IMR-90 (cell line): ENCODE data around the gene MBTPS2.

Experiments used
- BHLHE40 ChIP-seq: fragments of 150-350 bp; IDR thresholded peaks from 2 replicates; pipeline ENCODE4 v1.6.1; 2016; ENCODE audit warnings: mild to moderate bottlenecking, low read depth, low read length
- CTCF ChIP-seq: conservative IDR thresholded peaks from 2 replicates; pipeline ENCODE4 v1.5.1; 2012; ENCODE audit warnings: mild to moderate bottlenecking, low read depth, low read length, improper control_type of control experiment
- ELK1 ChIP-seq: fragments of 150-350 bp; IDR thresholded peaks from 2 replicates; pipeline ENCODE4 v1.6.1; 2016; ENCODE audit warnings: low read depth, mild to moderate bottlenecking, low read length, moderate library complexity, borderline replicate concordance
- MAFK ChIP-seq: IDR thresholded peaks from 2 replicates; pipeline ENCODE4 v1.6.1; 2012; ENCODE audit warnings: low read depth, low read length, improper control_type of control experiment
- POLR2A ChIP-seq: IDR thresholded peaks from 2 replicates; pipeline ENCODE4 v1.6.1; 2012; ENCODE audit warnings: mild to moderate bottlenecking, low read depth, low read length
- RCOR1 ChIP-seq: IDR thresholded peaks from 2 replicates; pipeline ENCODE4 v1.6.1; 2012; ENCODE audit warnings: mild to moderate bottlenecking, low read length, improper control_type of control experiment; ENCODE audit not compliant: insufficient replicate concordance
- SMC3 ChIP-seq: fragments of 150-350 bp; IDR thresholded peaks from 2 replicates; pipeline ENCODE4 v1.6.1; 2016; ENCODE audit warnings: low read depth, mild to moderate bottlenecking, antibody characterized with exemption, low read length, moderate library complexity

GRCh38 chrX:21926527-21927278 is 87.3 kb downstream of the MBTPS2 start:
- TF ChIP-seq MAFK = peak; percentile 62
- TF ChIP-seq CTCF = no peak
- no peak for TF ChIP-seq POLR2A
- no peak for TF ChIP-seq ELK1
- TF ChIP-seq BHLHE40 = peak; percentile 54; the same call in 1 of the 2 replicates
- no peak for TF ChIP-seq RCOR1
- TF ChIP-seq SMC3 = no peak
